Esophagus squamous epithelium (tissue), 4 donors: ENCODE results near the gene DLGAP4.

ENCODE experiments used
- POLR2A ChIP-seq, 4 donors: fragments of 450-650 bp; IDR thresholded peaks; one replicate each; pipeline ENCODE4 v1.6.1; 2017; ENCODE audit warnings: antibody characterized with exemption in 4 of 4, mild to moderate bottlenecking in 4 of 4, moderate library complexity in 3 of 4
- TF ChIP-seq, protein P1 (sequence below), 6 experiments: fragments of 450-650 bp in 4 of 6; fragments of 200-600 bp in 2 of 6; sonication (generic) in 2 of 6; IDR thresholded peaks; one replicate each; pipeline ENCODE4 v1.5.1; 2016 to 2019; ENCODE audit warnings: antibody characterized with exemption in 6 of 6, mild to moderate bottlenecking in 4 of 6, moderate library complexity in 4 of 6

DNA sequence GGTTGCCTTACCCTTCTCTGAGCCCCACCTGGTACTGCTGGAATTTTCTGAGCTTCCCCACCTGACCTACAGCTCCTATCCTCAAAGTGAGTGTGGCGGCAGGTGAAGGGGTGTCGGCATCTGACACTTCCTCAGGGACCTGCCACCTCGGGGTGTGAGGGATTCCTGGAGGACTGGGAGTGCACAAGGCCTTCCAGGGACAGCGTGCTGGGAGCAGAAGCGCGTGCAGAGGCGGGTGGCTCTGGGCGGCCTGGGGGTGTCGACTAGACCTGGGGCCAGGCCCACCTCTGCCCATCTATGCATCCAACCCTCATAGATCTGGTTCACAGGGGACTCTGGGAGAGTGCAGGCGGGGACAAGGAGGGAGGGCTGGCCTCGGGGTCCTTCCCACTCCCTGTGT is 7.8 kb downstream of the DLGAP4 start:
- TF ChIP-seq, protein P1, sequence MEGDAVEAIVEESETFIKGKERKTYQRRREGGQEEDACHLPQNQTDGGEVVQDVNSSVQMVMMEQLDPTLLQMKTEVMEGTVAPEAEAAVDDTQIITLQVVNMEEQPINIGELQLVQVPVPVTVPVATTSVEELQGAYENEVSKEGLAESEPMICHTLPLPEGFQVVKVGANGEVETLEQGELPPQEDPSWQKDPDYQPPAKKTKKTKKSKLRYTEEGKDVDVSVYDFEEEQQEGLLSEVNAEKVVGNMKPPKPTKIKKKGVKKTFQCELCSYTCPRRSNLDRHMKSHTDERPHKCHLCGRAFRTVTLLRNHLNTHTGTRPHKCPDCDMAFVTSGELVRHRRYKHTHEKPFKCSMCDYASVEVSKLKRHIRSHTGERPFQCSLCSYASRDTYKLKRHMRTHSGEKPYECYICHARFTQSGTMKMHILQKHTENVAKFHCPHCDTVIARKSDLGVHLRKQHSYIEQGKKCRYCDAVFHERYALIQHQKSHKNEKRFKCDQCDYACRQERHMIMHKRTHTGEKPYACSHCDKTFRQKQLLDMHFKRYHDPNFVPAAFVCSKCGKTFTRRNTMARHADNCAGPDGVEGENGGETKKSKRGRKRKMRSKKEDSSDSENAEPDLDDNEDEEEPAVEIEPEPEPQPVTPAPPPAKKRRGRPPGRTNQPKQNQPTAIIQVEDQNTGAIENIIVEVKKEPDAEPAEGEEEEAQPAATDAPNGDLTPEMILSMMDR (IDR thresholded peaks at IDR 0.05) = no peak
- TF ChIP-seq POLR2A (IDR thresholded peaks at IDR 0.05) = no peak
